Tibial artery (tissue), 4 donors: ENCODE results near the gene LZTR1.

Source experiments
- DNase-seq, 2 donors: peaks; one replicate each; pipeline ENCODE4 v3.0.0-alpha.2; 2019
- H3K27ac ChIP-seq, 2 donors: fragments of 200-600 bp; sonication (generic) in 1 of 2; 1 replicate in 1 of 2; 2 replicates in 1 of 2; pipeline ENCODE4 v1.5.1; 2018 to 2019; ENCODE audit warnings: mild to moderate bottlenecking in 1 of 2
- H3K27me3 ChIP-seq, 2 donors: fragments of 200-600 bp; sonication (generic) in 1 of 2; one replicate each; pipeline versions ENCODE4 v1.5.1 to v1.6.0; 2016 to 2019
- H3K36me3 ChIP-seq, 3 donors: fragments of 200-600 bp; sonication (generic) in 2 of 3; one replicate each; pipeline ENCODE4 v1.5.1; 2016 to 2019; ENCODE audit warnings: mild to moderate bottlenecking in 2 of 3
- H3K4me1 ChIP-seq, 4 donors: fragments of 200-600 bp; sonication (generic) in 2 of 4; 1 replicate in 3 of 4; 2 replicates in 1 of 4; pipeline ENCODE4 v1.5.1; 2016 to 2019
- H3K4me3 ChIP-seq, 2 donors: fragments of 200-600 bp; sonication (generic) in 1 of 2; 1 replicate in 1 of 2; 2 replicates in 1 of 2; pipeline ENCODE4 v1.5.1; 2018 to 2019; ENCODE audit warnings: mild to moderate bottlenecking in 2 of 2
- H3K9me3 ChIP-seq, 3 donors: fragments of 200-600 bp; sonication (generic) in 1 of 3; one replicate each; pipeline ENCODE4 v1.5.1; 2016 to 2019
- intact Hi-C: fragments of 100-400 bp; cut with DNase I; formaldehyde crosslinking; loops from one replicate; pipeline ENCODE4 v1.15.0; 2023; ENCODE audit warnings: low total_unique reads
- TF ChIP-seq, protein P1 (sequence below), 2 experiments: fragments of 200-600 bp in 1 of 2; fragments of 450-650 bp in 1 of 2; IDR thresholded peaks; one replicate each; pipeline ENCODE4 v1.5.1; 2017 to 2019; ENCODE audit warnings: antibody characterized with exemption in 2 of 2, mild to moderate bottlenecking in 1 of 2, moderate library complexity in 1 of 2

Gene LZTR1

DNA sequence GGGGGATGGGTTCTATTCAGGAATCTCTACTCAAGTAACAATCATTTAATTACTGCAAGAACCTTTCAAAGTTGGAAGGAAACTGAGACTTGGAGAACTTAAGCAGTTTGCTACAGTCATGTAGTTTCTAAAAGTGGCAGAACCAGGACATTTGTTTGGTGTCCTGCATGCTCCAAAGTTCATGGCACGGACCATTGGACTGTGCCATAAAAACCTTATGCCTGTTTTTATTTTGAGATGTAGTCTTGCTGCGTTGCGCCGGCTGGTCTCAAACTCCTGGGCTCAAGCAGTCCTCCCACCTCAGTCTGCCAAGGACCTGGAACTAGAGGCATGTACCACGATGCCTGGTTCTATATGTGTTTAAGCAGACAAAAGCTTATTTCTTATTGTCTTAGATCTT is 33.6 kb upstream of the LZTR1 start:
- H3K9me3 ChIP-seq, result no peaks in the 10 kb centered on the region
- H3K36me3 ChIP-seq, result peaks cover 25 to 47% (median 28%) of the 10 kb centered on the region in 3 donors
- no peak overlapping the region for H3K27ac ChIP-seq
- no peaks in the 10 kb centered on the region for H3K27me3 ChIP-seq
- peaks cover 0 to 30% (median 7%) of the 10 kb centered on the region in 4 donors for H3K4me1 ChIP-seq
- TF ChIP-seq, protein P1, sequence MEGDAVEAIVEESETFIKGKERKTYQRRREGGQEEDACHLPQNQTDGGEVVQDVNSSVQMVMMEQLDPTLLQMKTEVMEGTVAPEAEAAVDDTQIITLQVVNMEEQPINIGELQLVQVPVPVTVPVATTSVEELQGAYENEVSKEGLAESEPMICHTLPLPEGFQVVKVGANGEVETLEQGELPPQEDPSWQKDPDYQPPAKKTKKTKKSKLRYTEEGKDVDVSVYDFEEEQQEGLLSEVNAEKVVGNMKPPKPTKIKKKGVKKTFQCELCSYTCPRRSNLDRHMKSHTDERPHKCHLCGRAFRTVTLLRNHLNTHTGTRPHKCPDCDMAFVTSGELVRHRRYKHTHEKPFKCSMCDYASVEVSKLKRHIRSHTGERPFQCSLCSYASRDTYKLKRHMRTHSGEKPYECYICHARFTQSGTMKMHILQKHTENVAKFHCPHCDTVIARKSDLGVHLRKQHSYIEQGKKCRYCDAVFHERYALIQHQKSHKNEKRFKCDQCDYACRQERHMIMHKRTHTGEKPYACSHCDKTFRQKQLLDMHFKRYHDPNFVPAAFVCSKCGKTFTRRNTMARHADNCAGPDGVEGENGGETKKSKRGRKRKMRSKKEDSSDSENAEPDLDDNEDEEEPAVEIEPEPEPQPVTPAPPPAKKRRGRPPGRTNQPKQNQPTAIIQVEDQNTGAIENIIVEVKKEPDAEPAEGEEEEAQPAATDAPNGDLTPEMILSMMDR (IDR thresholded peaks at IDR 0.05), result no peak
- intact Hi-C loops, result no loop called here
- H3K4me3 ChIP-seq, result no peak overlapping the region
- no peak for DNase-seq

DNA sequence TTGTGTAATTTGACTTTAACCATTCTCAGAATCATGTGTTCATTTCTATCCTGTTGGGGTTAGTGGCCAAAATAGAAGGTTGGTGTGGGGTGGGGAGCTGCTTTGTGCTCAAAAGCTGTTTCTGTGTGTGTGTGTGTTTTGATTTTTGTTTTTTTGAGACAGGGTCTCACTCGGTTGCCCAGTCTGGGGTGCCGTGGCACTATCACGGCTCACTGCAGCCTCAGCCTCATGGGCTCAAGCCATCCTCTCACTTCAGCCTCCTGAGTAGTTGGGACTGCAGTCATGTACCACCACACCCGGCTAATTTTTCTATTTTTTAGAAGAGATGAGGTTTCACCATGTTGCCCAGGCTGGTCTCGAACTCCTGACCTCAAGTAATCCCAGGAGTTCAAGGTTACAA is 33.1 kb upstream of the LZTR1 start:
- H3K36me3 ChIP-seq, result peaks cover 25 to 50% (median 33%) of the 10 kb centered on the region in 3 donors

DNA sequence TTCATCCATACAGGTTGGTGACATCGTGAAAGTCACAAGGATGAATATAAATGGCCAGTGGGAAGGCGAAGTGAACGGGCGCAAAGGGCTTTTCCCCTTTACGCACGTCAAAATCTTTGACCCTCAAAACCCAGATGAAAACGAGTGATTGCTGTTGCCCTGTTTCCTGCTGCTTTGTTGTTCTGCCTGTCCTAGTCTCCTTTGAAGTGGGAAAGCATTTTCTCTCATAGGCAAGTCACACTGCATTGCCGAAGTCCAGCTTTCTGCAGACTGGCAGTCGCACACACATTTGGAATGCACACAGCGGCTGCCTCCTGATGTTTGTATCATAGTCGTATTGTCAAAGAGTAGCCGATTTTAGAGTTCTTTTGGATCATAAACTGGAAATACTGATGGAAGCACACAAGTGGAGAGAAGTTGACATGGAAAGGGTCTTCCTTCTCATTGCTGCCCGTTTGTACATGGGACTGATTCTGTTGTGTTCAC is 32.4 kb upstream of the LZTR1 start:
- no peaks in the 10 kb centered on the region for H3K27me3 ChIP-seq
- H3K9me3 ChIP-seq, result no peaks in the 10 kb centered on the region
- no peak overlapping the region for H3K27ac ChIP-seq
- peaks cover 25 to 50% (median 33%) of the 10 kb centered on the region in 3 donors for H3K36me3 ChIP-seq
- no peak overlapping the region for H3K4me3 ChIP-seq
- TF ChIP-seq, protein P1 (IDR thresholded peaks at IDR 0.05), result no peak
- DNase-seq, result no peak
- intact Hi-C loops, result no loop called here
- peaks cover 0 to 23% (median 6%) of the 10 kb centered on the region in 4 donors for H3K4me1 ChIP-seq

More for the DNA sequence above, 33.1 kb upstream of the LZTR1 start:
- TF ChIP-seq, protein P1 (IDR thresholded peaks at IDR 0.05), result no peak
- no peaks in the 10 kb centered on the region for H3K27me3 ChIP-seq
- H3K4me3 ChIP-seq, result no peak overlapping the region
- no peak overlapping the region for H3K27ac ChIP-seq
- intact Hi-C loops, result no loop called here
- no peak for DNase-seq
- peaks cover 0 to 30% (median 7%) of the 10 kb centered on the region in 4 donors for H3K4me1 ChIP-seq
- no peaks in the 10 kb centered on the region for H3K9me3 ChIP-seq

DNA sequence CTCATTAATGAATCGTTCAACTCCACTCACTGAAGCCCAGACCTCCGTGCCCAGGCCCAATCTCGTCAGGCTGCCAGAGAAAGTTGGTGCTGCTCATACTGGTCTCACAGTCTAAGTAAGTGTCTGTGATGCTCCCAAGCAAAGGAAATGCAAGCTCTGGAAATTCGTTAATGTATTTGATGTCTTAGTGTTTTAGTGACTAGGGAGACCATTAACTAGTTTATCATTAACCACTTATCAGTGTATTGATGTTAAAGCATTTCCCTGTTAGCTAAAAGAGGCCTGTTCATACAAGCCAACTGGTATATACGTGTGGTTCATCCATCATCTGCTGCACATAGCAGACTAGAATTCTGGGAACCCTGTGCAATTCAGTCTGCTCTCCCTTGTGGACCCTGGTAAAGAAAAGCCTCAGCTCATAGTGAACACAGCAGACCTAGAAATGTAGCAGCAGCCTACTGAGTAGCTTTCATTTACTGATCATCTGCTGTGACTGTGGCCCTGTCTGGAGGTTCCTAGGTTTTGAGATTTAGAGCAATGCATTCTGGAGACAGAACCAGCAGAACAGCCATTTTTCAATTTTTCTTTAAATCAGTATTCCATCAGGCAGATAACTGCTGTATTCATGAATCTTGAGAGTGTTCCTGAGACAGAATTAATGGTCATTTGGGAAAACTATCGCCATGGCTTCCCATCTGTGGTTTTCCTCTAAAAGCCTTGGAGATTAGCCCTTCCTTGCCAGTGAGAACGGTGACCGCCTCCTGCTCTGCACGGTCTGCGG is 30.8 kb upstream of the LZTR1 start:
- Histone ChIP-seq H3K4me1 (peaks cover 0 to 8% (median 1%) of the 10 kb centered on the region in 4 donors), H3K9me3 (no peaks in the 10 kb centered on the region), H3K4me3 (no peak overlapping the region), H3K27me3 (no peaks in the 10 kb centered on the region), H3K36me3 (peaks cover 25 to 50% (median 33%) of the 10 kb centered on the region in 3 donors), H3K27ac (no peak overlapping the region)
- intact Hi-C loops, result no loop called here
- TF ChIP-seq, protein P1 (IDR thresholded peaks at IDR 0.05), result no peak
- no peak for DNase-seq

DNA sequence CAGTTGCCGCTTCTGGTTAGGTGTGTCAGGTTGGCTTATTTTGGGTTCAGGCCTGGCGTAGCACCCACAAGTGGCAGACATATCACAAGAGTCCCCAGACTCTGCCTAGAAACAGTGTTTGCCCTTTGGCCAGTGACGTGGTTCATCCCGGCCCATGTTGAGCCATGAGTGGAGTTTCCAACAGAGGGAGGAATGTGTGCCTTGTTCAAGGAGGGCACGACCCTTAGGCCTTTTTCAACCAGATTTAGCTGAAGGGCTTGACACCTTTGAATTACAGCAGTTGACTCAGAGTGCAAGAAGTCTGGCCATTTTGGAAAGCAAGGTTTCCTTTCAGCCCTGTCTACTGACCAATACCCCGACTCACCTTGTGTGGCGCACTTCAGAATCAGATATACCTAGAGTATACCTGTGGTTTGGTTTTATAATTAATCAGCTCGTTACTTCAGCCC is 30.1 kb upstream of the LZTR1 start:
- peaks cover 25 to 50% (median 33%) of the 10 kb centered on the region in 3 donors for H3K36me3 ChIP-seq
- H3K27me3 ChIP-seq, result no peaks in the 10 kb centered on the region
- no peak overlapping the region for H3K4me3 ChIP-seq
- TF ChIP-seq, protein P1 (IDR thresholded peaks at IDR 0.05), result no peak
- DNase-seq, result no peak
- H3K27ac ChIP-seq, result no peak overlapping the region
- H3K9me3 ChIP-seq, result no peaks in the 10 kb centered on the region
- H3K4me1 ChIP-seq, result peaks cover 0 to 8% (median 6%) of the 10 kb centered on the region in 4 donors
- intact Hi-C loops, result no loop called here
